WTC11 (cell line): ENCODE measurements around the gene ERMAP. TPM values are rescaled to one million over a fixed set of nuclear protein-coding genes. Genes with fewer than 3 reads are reported as not detected.

Source experiments
- ATAC-seq: fragments of 200-7000 bp; cut with Tn5 transposase; 2 replicates; pipeline ENCODE4 v1.10.0; 2021; ENCODE audit warnings: mild to moderate bottlenecking, moderate library complexity
- CTCF ChIA-PET: fragments of 300-600 bp; sonication (Branson Sonifier 250); formaldehyde crosslinking; loops from one replicate; lab custom pipeline; 2021; ENCODE audit warnings: antibody characterized with exemption; lab: Charles Lee
- POLR2A ChIA-PET: fragments of 350-600 bp; sonication (Branson Sonifier 250); formaldehyde crosslinking; loops from one replicate; lab custom pipeline; 2021; ENCODE audit warnings: antibody characterized with exemption; lab: Charles Lee
- DNase-seq: peaks from one replicate; pipeline ENCODE4 v3.0.0; 2021; ENCODE audit warnings: low spot score
- H3K27ac Mint-ChIP-seq: 2 replicates; pipeline ENCODE4 v1.8.0; 2021; ENCODE audit warnings: mixed read lengths
- H3K27me3 Mint-ChIP-seq: 2 replicates; pipeline ENCODE4 v1.8.0; 2021; ENCODE audit warnings: low read depth, mild to moderate bottlenecking, moderate library complexity, mixed read lengths
- H3K36me3 Mint-ChIP-seq: 2 replicates; pipeline ENCODE4 v1.8.0; 2021; ENCODE audit warnings: mixed read lengths
- H3K4me1 Mint-ChIP-seq: 2 replicates; pipeline ENCODE4 v1.8.0; 2022; ENCODE audit warnings: mixed read lengths
- H3K4me3 Mint-ChIP-seq: 2 replicates; pipeline ENCODE4 v1.8.0; 2021; ENCODE audit warnings: mild to moderate bottlenecking, moderate library complexity, mixed read lengths
- H3K9me3 Mint-ChIP-seq: 2 replicates; pipeline ENCODE4 v1.8.0; 2021; ENCODE audit warnings: mixed read lengths
- HMGA2 ChIP-seq: fragments of 250-450 bp; sonication (Bioruptor Pico); IDR thresholded peaks from 2 replicates; pipeline ENCODE4 v1.4.0; 2021; ENCODE audit warnings: mild to moderate bottlenecking, moderate library complexity
- MXD4 ChIP-seq: fragments of 250-450 bp; sonication (Bioruptor Pico); IDR thresholded peaks from 2 replicates; pipeline ENCODE4 v1.8.0; 2021; ENCODE audit warnings: mild to moderate bottlenecking, moderate library complexity, borderline replicate concordance
- NR3C1 ChIP-seq: sonication (generic); formaldehyde crosslinking; conservative IDR thresholded peaks from 2 replicates; pipeline ENCODE4 v1.8.1; 2023; ENCODE audit warnings: low read depth, mild to moderate bottlenecking, missing genetic modification reagents
- RELA ChIP-seq: sonication (generic); formaldehyde crosslinking; IDR thresholded peaks from 2 replicates; pipeline ENCODE4 v1.8.1; 2022; ENCODE audit warnings: missing genetic modification reagents, mild to moderate bottlenecking, borderline replicate concordance
- RORB ChIP-seq: fragments of 250-450 bp; sonication (Bioruptor Pico); IDR thresholded peaks from 2 replicates; pipeline ENCODE4 v1.9.0; 2021; ENCODE audit warnings: mild to moderate bottlenecking
- SMAD3 ChIP-seq: sonication (generic); formaldehyde crosslinking; IDR thresholded peaks from 2 replicates; pipeline ENCODE4 v1.8.0; 2022; ENCODE audit warnings: missing genetic modification reagents, mild to moderate bottlenecking, borderline replicate concordance
- TEAD4 ChIP-seq: sonication (generic); formaldehyde crosslinking; IDR thresholded peaks from 2 replicates; pipeline ENCODE4 v1.8.0; 2022; ENCODE audit warnings: mild to moderate bottlenecking, missing genetic modification reagents
- TP53 ChIP-seq: sonication (generic); formaldehyde crosslinking; IDR thresholded peaks from 2 replicates; pipeline ENCODE4 v1.8.1; 2023; ENCODE audit warnings: mild to moderate bottlenecking, missing genetic modification reagents
- ZNF121 ChIP-seq: sonication (generic); formaldehyde crosslinking; IDR thresholded peaks from 2 replicates; pipeline ENCODE4 v1.8.0; 2023; ENCODE audit warnings: missing genetic modification reagents
- total RNA-seq: library from RNA; stranded (reverse); gene quantifications from 3 replicates; pipeline ENCODE4 v1.2.3, GENCODE V29; 2021
- TF ChIP-seq, protein P1 (sequence below): sonication (generic); formaldehyde crosslinking; IDR thresholded peaks from 2 replicates; pipeline ENCODE4 v1.8.1; 2022; ENCODE audit warnings: mild to moderate bottlenecking, missing genetic modification reagents, moderate library complexity, borderline replicate concordance
- TF ChIP-seq, protein P2 (sequence below): sonication (generic); formaldehyde crosslinking; IDR thresholded peaks from 2 replicates; pipeline ENCODE4 v1.8.1; 2023; ENCODE audit warnings: mild to moderate bottlenecking, missing genetic modification reagents
- TF ChIP-seq, protein P3 (sequence below): sonication (generic); formaldehyde crosslinking; IDR thresholded peaks from 2 replicates; pipeline ENCODE4 v1.8.1; 2023; ENCODE audit warnings: mild to moderate bottlenecking, missing genetic modification reagents, borderline replicate concordance
- TF ChIP-seq, protein P4 (sequence below): sonication (generic); formaldehyde crosslinking; IDR thresholded peaks from 2 replicates; pipeline ENCODE4 v1.8.0; 2022; ENCODE audit warnings: mild to moderate bottlenecking, missing genetic modification reagents
- TF ChIP-seq, protein P5 (sequence below): sonication (generic); formaldehyde crosslinking; IDR thresholded peaks from 2 replicates; pipeline ENCODE4 v1.8.0; 2023; ENCODE audit warnings: missing genetic modification reagents
- TF ChIP-seq, protein P6 (sequence below): sonication (generic); formaldehyde crosslinking; IDR thresholded peaks from 2 replicates; pipeline ENCODE4 v1.8.1; 2023; ENCODE audit warnings: mild to moderate bottlenecking, missing genetic modification reagents
- TF ChIP-seq, protein P7 (sequence below): fragments of 250-450 bp; sonication (Bioruptor Pico); conservative IDR thresholded peaks from 2 replicates; pipeline ENCODE4 v1.9.0; 2021; ENCODE audit warnings: mild to moderate bottlenecking

ERMAP gene
- total RNA-seq, 1 experiment from 2014 or later = 2.6 TPM

DNA sequence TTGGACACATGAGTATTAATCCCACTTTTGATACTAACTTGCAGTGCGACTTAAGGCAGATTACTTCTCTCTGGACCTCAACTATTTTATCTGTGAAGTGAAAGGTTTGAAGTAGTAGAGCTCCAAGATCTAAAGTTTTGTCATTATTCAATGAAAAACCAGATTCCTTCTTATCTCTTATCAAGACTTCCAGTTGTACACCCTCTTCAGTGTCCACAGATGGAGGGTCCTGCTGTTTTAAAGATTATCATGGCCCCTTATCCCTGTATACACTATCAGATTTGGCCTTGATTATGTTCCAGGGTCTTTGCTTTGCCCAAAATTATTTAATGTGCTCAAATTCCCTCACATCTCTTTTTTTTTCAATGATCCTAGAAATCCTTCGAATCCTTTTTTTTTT lies 48.8 kb upstream of the ERMAP start:
- ATAC-seq (no peak), DNase-seq (no peak)
- H3K4me1 Mint-ChIP-seq = peaks cover 21% of the 10 kb centered on the region
- H3K27ac Mint-ChIP-seq = no peak overlapping the region
- H3K36me3 Mint-ChIP-seq = peaks cover 9% of the 10 kb centered on the region
- ChIA-PET POLR2A (interaction anchor here (1.7 to 2.9 kb wide), 2 partner anchors 11 to 46 kb away, joined by 3 to 9 read pairs; no protein-coding TSS in a partner anchor), CTCF (interaction anchor here (1.8 to 3.7 kb wide), 3 partner anchors 9 to 78 kb away, joined by 5 to 42 read pairs (median 21); partner anchors contain the start of gene ZNF691)
- TF ChIP-seq, protein P1, sequence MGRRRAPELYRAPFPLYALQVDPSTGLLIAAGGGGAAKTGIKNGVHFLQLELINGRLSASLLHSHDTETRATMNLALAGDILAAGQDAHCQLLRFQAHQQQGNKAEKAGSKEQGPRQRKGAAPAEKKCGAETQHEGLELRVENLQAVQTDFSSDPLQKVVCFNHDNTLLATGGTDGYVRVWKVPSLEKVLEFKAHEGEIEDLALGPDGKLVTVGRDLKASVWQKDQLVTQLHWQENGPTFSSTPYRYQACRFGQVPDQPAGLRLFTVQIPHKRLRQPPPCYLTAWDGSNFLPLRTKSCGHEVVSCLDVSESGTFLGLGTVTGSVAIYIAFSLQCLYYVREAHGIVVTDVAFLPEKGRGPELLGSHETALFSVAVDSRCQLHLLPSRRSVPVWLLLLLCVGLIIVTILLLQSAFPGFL (CRISPR knock-in tag) = no peak
- no peak for TF ChIP-seq HMGA2
- no peaks in the 10 kb centered on the region for H3K27me3 Mint-ChIP-seq
- H3K9me3 Mint-ChIP-seq = no peaks in the 10 kb centered on the region
- no peak overlapping the region; the same call in 1 of the 2 replicates for H3K4me3 Mint-ChIP-seq

DNA sequence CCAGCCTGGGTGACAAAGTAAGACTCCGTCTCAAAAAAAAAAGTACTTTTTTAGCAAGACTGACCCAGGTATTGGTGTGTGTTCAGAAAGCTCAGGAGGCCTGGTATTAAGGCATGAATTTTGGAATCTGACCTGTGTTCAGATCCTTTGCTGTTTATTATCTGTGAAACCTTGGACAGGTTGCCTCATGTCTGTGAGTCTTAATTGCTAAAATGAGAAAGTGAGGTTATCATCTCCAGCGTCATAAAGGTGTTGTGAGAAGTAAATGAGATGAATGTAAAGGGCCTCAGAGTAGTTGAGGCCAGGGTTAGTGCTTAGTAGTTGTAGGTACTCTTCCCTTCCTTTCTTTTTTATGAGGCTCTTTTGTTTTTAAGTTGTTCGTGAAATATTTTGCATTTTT lies 47.1 kb upstream of the ERMAP start:
- Mint-ChIP-seq H3K4me3 (no peak overlapping the region), H3K9me3 (no peaks in the 10 kb centered on the region)
- CTCF ChIA-PET = interaction anchor here (1.1 kb wide), 1 partner anchor 13 kb away, joined by 3 read pairs; no protein-coding TSS in a partner anchor

More for the DNA sequence above, 47.1 kb upstream of the ERMAP start:
- no peak for DNase-seq
- Mint-ChIP-seq H3K27me3 (no peaks in the 10 kb centered on the region), H3K36me3 (peaks cover 15% of the 10 kb centered on the region), H3K27ac (peak overlapping the region; percentile 55; the same call in 1 of the 2 replicates), H3K4me1 (peaks cover 22% of the 10 kb centered on the region)
- POLR2A ChIA-PET = no interaction called here
- no peak for TF ChIP-seq NR3C1 (CRISPR knock-in tag)
- TF ChIP-seq, protein P2, sequence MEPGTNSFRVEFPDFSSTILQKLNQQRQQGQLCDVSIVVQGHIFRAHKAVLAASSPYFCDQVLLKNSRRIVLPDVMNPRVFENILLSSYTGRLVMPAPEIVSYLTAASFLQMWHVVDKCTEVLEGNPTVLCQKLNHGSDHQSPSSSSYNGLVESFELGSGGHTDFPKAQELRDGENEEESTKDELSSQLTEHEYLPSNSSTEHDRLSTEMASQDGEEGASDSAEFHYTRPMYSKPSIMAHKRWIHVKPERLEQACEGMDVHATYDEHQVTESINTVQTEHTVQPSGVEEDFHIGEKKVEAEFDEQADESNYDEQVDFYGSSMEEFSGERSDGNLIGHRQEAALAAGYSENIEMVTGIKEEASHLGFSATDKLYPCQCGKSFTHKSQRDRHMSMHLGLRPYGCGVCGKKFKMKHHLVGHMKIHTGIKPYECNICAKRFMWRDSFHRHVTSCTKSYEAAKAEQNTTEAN = no peak
- no peak for TF ChIP-seq RELA (CRISPR knock-in tag)
- TF ChIP-seq, protein P3, sequence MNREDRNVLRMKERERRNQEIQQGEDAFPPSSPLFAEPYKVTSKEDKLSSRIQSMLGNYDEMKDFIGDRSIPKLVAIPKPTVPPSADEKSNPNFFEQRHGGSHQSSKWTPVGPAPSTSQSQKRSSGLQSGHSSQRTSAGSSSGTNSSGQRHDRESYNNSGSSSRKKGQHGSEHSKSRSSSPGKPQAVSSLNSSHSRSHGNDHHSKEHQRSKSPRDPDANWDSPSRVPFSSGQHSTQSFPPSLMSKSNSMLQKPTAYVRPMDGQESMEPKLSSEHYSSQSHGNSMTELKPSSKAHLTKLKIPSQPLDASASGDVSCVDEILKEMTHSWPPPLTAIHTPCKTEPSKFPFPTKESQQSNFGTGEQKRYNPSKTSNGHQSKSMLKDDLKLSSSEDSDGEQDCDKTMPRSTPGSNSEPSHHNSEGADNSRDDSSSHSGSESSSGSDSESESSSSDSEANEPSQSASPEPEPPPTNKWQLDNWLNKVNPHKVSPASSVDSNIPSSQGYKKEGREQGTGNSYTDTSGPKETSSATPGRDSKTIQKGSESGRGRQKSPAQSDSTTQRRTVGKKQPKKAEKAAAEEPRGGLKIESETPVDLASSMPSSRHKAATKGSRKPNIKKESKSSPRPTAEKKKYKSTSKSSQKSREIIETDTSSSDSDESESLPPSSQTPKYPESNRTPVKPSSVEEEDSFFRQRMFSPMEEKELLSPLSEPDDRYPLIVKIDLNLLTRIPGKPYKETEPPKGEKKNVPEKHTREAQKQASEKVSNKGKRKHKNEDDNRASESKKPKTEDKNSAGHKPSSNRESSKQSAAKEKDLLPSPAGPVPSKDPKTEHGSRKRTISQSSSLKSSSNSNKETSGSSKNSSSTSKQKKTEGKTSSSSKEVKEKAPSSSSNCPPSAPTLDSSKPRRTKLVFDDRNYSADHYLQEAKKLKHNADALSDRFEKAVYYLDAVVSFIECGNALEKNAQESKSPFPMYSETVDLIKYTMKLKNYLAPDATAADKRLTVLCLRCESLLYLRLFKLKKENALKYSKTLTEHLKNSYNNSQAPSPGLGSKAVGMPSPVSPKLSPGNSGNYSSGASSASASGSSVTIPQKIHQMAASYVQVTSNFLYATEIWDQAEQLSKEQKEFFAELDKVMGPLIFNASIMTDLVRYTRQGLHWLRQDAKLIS = no peak
- no peak for TF ChIP-seq ZNF121 (CRISPR knock-in tag)
- TF ChIP-seq, protein P4, sequence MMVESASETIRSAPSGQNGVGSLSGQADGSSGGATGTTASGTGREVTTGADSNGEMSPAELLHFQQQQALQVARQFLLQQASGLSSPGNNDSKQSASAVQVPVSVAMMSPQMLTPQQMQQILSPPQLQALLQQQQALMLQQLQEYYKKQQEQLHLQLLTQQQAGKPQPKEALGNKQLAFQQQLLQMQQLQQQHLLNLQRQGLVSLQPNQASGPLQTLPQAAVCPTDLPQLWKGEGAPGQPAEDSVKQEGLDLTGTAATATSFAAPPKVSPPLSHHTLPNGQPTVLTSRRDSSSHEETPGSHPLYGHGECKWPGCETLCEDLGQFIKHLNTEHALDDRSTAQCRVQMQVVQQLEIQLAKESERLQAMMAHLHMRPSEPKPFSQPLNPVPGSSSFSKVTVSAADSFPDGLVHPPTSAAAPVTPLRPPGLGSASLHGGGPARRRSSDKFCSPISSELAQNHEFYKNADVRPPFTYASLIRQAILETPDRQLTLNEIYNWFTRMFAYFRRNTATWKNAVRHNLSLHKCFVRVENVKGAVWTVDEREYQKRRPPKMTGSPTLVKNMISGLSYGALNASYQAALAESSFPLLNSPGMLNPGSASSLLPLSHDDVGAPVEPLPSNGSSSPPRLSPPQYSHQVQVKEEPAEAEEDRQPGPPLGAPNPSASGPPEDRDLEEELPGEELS (CRISPR knock-in tag) = no peak
- TF ChIP-seq, protein P5, sequence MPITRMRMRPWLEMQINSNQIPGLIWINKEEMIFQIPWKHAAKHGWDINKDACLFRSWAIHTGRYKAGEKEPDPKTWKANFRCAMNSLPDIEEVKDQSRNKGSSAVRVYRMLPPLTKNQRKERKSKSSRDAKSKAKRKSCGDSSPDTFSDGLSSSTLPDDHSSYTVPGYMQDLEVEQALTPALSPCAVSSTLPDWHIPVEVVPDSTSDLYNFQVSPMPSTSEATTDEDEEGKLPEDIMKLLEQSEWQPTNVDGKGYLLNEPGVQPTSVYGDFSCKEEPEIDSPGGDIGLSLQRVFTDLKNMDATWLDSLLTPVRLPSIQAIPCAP = no peak
- TF ChIP-seq, protein P6, sequence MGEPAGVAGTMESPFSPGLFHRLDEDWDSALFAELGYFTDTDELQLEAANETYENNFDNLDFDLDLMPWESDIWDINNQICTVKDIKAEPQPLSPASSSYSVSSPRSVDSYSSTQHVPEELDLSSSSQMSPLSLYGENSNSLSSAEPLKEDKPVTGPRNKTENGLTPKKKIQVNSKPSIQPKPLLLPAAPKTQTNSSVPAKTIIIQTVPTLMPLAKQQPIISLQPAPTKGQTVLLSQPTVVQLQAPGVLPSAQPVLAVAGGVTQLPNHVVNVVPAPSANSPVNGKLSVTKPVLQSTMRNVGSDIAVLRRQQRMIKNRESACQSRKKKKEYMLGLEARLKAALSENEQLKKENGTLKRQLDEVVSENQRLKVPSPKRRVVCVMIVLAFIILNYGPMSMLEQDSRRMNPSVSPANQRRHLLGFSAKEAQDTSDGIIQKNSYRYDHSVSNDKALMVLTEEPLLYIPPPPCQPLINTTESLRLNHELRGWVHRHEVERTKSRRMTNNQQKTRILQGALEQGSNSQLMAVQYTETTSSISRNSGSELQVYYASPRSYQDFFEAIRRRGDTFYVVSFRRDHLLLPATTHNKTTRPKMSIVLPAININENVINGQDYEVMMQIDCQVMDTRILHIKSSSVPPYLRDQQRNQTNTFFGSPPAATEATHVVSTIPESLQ (CRISPR knock-in tag) = no peak
- TF ChIP-seq SMAD3 (CRISPR knock-in tag) = no peak
- TF ChIP-seq, protein P7, sequence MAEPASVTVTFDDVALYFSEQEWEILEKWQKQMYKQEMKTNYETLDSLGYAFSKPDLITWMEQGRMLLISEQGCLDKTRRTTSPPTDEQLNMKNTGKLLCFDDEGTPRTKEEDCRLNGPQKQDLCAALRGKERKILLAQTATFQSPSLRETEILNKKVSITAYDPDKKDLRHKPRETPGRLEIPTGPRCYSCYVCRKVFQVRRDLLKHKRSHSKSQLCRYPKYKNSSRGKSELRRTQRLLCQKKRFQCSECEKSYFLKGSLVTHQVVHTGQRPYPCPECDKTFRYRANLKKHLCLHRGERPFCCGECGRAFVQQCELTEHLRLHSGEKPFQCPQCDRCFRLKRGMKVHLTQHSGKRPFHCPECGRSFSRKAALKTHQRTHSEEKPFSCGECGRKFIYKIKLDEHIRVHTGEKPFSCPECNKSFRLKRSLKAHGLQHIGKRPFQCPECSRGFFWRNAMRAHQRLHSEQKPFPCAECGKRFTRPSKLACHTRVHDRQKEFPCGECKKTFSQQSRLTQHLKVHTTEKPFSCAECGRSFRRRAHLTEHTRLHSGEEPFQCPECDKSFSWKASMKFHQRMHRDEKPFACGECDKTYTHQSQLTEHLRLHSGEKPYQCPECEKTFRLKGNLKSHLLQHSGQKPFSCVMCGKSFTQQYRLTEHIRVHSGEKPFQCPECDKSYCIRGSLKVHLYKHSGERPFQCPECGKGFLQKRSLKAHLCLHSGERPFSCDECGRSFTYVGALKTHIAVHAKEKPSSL (CRISPR knock-in tag) = no peak
- TF ChIP-seq RORB (CRISPR knock-in tag) = no peak
- TF ChIP-seq TEAD4 (CRISPR knock-in tag) = no peak
- TF ChIP-seq MXD4 (CRISPR knock-in tag) = no peak
- TF ChIP-seq TP53 (CRISPR knock-in tag) = no peak
- no peak for ATAC-seq
